GM20000 (cell line): ENCODE data around the gene KIFBP.
A peak's percentile ranks its signal among the peaks of the same experiment; 100 is the strongest.

Experiments
- DNase-seq: peaks from one replicate; pipeline ENCODE4 v3.0.0; 2012; ENCODE audit warnings: low spot score
- CTCF ChIP-seq: IDR thresholded peaks from 2 replicates; pipeline ENCODE4 v1.5.1; 2012; ENCODE audit warnings: mild to moderate bottlenecking, control low read depth; ENCODE audit errors: extremely low read depth, missing control alignments

Gene KIFBP

GRCh38 chr10:69045441-69046300, 57.1 kb downstream of the KIFBP start:
- TF ChIP-seq CTCF = no peak
- peak; percentile 69 for DNase-seq

DNA sequence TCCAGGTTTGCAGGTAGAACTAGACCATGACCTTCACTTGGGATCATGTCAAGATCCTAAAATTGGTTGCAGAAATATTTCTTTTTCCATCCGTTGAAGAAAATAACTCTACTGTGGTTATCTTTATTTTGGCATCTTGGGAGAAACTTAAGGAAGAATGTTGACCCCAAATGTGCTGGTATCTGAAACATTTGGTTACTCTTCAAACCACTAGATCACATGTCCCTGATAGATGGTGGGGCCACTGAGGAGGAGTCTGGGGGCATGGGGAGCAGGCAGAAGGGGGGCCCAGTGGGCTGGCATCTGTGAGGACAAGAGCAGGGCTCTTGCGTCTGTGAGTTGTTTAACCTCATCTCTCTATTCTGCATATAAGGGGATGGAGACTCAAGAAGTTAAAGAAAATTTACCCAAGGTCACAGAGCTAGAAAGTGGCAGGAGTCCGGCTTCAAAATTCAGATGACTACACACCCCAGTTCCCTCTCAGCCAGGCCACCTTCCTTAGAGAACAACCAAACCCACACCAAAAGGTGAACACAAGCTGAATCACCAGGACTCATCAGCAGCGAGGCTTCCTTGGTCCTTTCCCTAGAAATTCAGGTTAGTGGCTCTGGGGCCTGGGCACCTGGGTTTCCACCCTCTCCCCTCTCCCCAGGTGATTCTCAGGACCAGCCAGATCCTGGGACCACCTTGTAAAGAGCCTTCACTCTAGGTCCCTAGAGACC, 58.7 kb downstream of the KIFBP start:
- no peak for TF ChIP-seq CTCF
- no peak for DNase-seq

- no peak for DNase-seq
- no peak for TF ChIP-seq CTCF
These were observed 59.5 kb downstream of the KIFBP start for GRCh38 chr10:69048103-69048502.

GRCh38 chr10:69049566-69049961, 61.0 kb downstream of the KIFBP start:
- DNase-seq = no peak
- TF ChIP-seq CTCF = no peak

- peak; percentile 66 for DNase-seq
- no peak for TF ChIP-seq CTCF
These were observed 62.7 kb downstream of the KIFBP start for GRCh38 chr10:69051303-69051702.

DNA sequence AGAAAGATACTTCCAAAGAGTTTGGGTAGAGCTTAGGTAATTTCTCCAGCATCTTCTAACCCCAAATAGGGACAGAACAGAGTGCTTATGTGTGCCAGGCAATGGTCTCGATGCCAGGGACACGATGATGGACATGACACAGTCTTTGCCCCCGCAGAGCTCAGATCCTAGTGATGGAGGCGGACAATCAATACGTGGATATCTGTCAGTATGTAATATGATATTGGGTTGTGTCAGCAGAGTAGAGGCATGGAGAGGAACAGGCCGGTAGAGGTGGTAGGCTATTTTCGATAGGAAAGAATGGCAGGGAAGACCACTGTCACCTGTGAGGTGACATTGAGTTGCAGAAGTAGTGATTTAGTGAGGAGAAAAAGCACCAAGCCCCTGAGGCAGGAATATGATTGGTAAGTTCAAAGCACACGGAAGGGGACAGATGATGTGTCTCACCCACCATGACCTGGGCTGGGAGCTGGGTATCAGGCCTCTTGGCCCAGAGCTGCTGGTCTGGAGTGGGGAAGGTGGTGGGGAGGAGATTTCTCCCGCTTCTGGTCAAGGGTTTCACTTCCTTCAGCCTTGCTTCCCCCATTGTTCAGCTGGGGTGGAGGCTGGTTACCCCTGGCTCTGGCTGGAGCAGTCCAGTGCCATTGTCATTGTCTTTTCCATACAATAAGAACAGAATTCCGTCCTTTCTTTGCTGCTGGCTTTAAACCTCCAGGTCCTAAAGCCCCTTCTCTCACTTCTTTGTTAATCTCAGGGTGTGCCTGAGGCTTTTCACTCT, 63.3 kb downstream of the KIFBP start:
- no peak for DNase-seq
- no peak for TF ChIP-seq CTCF

DNA sequence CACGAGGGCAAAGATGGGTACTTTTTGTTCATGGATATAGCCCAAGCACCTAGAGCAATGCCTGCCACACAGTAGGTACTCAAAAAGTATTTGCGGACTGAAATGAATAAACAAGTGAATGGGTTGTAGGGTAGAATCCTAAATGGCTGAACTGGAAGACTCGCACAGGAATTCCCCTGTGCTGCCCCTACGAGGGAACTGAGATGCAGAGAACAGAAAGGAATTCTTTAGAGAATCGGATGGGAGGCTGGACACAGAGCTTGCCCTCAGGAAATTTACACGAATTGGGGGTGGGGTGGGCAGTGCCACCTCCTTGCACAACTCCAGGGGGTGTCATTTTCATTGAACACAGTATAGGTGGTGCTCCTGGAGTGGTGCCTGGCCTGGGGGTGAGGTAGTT, 64.1 kb downstream of the KIFBP start:
- no peak for DNase-seq
- no peak for TF ChIP-seq CTCF
